Activated T-helper 1 cell treated with Interleukin-2 at 50 U/mL for 16 hours (primary cell): ENCODE data around the gene AP3S2.
"Not testable (repeated sequence)": the region's sequence is repeated elsewhere in the genome, so short reads cannot be mapped to it uniquely, and the experiment has no call there.

Experiments used
- DNase-seq: peaks from one replicate; pipeline ENCODE4 v3.0.0-alpha.2; 2020; ENCODE audit warnings: low read depth

Gene AP3S2

GRCh38 chr15:89799918-89800498 is 93.8 kb downstream of the AP3S2 start:
- DNase-seq, result no peak

GRCh38 chr15:89799011-89799911 is 94.5 kb downstream of the AP3S2 start:
- no peak for DNase-seq

DNA sequence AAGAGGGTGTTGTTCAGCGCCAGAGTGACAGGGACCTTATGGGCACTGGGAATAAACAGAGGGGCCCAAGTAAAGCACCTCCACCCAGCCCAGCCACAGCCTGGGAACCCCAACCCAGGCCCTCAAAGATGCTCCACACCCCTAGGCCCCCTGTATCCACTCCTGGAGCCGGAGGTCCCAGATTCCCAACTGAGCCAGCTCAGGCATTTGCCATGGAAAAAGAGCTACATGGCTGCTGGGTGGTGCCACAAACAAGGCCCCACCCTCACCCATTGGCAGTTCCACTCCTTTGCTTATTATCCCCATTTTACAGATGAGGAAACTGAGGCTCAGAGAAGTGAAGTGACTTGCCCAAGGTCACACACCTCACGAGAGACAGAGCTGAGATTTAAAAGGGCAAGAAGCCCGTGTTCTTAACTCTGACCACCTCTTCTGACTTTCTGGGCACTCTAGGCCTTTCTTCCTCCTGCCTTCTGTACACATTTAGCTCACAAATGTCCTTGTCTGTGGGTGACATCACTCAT is 96.1 kb downstream of the AP3S2 start:
- no peak for DNase-seq

DNA sequence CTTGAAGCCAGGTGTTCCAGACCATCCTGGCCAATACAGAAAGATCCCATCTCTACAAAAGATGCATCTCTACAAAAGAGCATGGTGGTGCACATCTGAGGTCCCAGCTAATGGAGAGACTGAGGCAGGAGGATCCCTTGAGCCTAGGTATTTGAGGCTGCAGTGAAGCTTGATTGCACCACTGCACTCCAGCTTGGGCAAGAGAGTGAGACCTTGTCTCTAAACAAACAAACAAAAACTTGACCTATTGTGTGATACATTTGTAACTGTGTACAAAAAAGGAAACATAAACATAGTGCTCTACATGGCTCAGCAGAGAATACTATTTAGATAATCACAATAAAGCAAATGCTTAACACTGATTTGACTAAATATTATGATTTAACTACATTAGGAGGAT is 97.8 kb downstream of the AP3S2 start:
- no peak for DNase-seq

- DNase-seq, result no peak
These were observed 99.1 kb downstream of the AP3S2 start for GRCh38 chr15:89794627-89795241.

DNA sequence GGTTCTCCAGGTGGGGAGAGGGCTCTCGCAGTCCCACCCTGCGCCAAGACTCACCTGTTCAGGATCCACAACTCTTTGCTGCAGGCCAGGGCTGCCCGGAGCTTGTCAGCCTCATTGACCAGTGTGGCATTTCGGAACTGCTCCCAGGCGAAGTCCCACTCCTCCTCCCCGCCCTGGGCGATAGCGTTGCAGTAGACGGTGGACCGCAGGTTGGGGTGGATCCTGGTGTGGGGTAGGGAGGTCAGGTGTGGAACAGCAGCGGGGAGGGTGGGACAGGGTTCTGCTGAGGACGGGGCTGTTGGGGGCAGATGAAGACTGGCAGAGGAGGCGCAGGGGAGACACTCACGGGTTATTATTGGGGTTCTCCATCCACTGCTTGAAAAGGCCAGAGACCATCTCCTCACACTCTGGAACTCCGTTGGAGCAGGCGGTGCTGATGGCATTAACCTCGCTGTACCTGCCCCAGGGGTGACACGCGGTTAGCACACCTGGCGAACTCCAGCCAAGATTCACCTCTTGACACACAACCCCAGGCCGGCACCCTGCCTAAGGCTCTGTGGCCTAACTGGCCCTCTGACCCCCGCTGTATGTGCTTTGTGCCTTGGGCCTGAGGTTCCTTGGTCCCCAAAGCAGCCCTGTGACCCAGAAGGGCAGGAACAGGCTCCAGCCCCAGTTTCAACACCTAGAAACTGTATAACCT is 101.5 kb downstream of the AP3S2 start:
- no peak for DNase-seq

- DNase-seq, result no peak
These were observed 103.1 kb downstream of the AP3S2 start for GRCh38 chr15:89790661-89791060.

- no peak for DNase-seq
These were observed 103.6 kb downstream of the AP3S2 start for GRCh38 chr15:89790206-89790605.

- DNase-seq, result not testable (repeated sequence)
These were observed 105.2 kb downstream of the AP3S2 start for GRCh38 chr15:89788585-89788984.

- no peak for DNase-seq
These were observed 105.8 kb downstream of the AP3S2 start for GRCh38 chr15:89787944-89788343.

DNA sequence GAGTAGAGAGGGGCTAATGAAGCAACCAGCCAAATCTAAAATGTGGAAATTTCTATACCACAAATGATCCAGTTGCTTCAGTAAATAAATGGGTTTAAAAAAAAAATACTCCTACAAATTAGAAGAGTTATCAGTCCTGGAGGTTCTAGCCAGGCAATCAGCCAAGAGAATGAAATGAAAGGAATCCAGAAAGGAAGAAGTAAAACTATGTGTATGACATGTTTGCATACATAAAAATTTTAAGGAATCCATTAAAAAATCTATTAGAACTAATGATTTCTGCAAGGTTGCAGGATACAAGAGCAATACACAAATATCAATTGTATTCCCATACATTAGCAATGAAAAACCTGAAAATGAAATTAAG is 108.0 kb downstream of the AP3S2 start:
- no peak for DNase-seq

- DNase-seq, result no peak
These were observed 108.6 kb downstream of the AP3S2 start for GRCh38 chr15:89785064-89785773.

DNA sequence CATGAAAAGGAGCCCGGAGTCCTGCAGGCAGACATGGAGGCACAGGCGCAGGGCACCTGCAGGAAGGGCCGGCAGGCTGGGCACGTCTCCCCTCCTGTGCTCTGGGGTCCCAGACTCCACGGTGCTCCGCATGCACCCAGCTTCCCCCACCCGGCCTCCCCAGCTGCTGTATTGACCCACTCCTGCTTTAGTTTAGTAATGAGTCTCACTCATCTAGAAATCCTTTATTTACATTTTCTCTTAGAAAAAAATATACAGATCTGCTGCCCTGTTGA is 109.2 kb downstream of the AP3S2 start:
- DNase-seq, result no peak

- no peak for DNase-seq
These were observed 109.7 kb downstream of the AP3S2 start for GRCh38 chr15:89783861-89784685.

DNA sequence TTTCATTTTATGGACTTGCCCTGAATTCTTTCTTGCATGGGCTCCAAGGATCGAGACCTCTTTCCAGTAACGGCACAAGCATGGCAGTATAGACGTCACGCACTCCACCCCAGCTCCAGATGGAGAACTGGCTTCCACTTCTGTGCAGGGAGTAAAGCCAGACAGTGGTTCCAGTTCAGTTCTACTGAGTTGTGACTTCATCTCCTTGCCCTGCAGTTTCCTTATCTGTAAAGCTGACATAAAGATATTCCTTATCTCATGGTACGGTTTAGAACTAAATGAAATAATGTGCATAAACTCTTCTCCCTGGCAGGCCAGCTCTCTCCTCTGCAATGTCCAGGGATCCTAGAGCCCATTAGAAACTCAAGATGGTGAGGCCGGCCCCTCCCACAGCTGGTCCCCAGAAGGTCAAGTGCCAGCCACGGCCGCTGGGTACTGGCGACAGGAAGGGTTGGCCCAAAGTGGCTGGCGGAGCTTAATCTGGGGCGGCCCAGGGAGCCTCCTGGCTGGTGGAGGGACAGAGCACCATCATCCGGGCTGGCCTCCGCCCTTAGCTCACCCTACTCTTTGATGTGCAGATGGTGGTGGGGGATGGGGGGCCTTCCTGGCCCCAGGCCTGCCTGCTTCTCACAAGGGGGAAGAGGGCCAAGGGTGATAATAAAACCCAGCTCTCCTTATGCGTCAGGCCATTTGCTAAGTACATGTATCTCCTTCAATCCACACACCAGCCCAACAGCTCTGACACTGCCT is 110.5 kb downstream of the AP3S2 start:
- DNase-seq, result no peak

DNA sequence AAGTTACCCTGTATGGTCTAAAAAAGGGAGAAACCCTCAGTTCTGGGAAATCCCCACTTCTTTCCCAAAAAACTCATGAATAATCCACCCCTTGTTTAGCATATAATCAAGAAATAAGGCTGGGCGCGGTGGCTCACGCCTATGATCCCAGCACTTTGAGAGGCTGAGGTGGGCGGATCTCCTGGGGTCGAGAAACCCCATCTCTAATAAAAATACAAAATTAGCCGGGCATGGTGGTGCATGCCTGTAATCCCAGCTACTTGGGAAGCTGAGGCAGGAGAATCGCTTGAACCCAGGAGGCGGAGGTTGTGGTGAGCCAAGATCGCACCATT is 111.2 kb downstream of the AP3S2 start:
- DNase-seq, result not testable (repeated sequence)

- DNase-seq, result no peak
These were observed 111.7 kb downstream of the AP3S2 start for GRCh38 chr15:89781891-89782618.

DNA sequence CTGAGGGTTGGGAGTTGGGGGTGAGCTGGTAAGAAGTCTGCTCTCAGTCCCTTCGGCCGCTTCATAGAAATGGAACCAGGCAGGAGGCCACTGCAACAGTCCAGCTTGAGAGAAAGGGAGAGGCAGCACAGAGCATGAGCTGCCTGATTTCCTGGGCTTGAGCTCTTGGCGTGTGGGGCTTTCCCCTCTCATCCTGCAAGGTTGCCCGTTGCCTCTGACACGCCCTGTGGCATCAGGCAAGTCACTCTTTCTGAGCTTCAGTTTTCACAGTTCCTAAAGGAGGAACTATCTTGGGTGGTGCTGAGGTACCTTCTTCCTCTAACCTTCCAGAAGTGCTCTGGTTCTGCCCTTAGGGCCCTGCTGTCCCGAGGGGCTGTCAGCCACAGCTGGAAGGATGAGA is 112.7 kb downstream of the AP3S2 start:
- DNase-seq, result no peak

- no peak for DNase-seq
These were observed 113.2 kb downstream of the AP3S2 start for GRCh38 chr15:89780601-89781000.
